Activated B cell treated with CpG ODN at 0.5 μM for 24 hours (primary cell): Measurements from ENCODE around the gene PTTG1IP. TPM values are rescaled to one million over a fixed set of nuclear protein-coding genes. Genes with fewer than 3 reads are reported as not detected.

Experiments used
- ATAC-seq: fragments of 200-7000 bp; cut with Tn5 transposase; one replicate; pipeline ENCODE4 v1.10.0; 2021; ENCODE audit warnings: low read depth, mild to moderate bottlenecking, moderate library complexity
- CTCF ChIA-PET: fragments of 350-600 bp; sonication (Branson Sonifier 250); formaldehyde crosslinking; loops from one replicate; lab custom pipeline; 2021; ENCODE audit warnings: antibody characterized with exemption; lab: Charles Lee
- POLR2A ChIA-PET: fragments of 350-600 bp; sonication (Branson Sonifier 250); formaldehyde crosslinking; loops from one replicate; lab custom pipeline; 2021; ENCODE audit warnings: antibody characterized with exemption; lab: Charles Lee
- DNase-seq: peaks from one replicate; pipeline ENCODE4 v3.0.0; 2022
- H3K27ac Mint-ChIP-seq: one replicate; pipeline ENCODE4 v1.8.0; 2020; ENCODE audit warnings: mixed read lengths
- H3K27me3 Mint-ChIP-seq: one replicate; pipeline ENCODE4 v1.8.0; 2021; ENCODE audit warnings: mixed read lengths
- H3K36me3 Mint-ChIP-seq: one replicate; pipeline ENCODE4 v1.8.0; 2021; ENCODE audit warnings: low read depth, mixed read lengths
- H3K4me1 Mint-ChIP-seq: one replicate; pipeline ENCODE4 v1.8.0; 2021; ENCODE audit warnings: mixed read lengths
- H3K4me3 Mint-ChIP-seq: one replicate; pipeline ENCODE4 v1.8.0; 2020; ENCODE audit warnings: mild to moderate bottlenecking, mixed read lengths
- H3K9me3 Mint-ChIP-seq: one replicate; pipeline ENCODE4 v1.8.0; 2020; ENCODE audit warnings: mixed read lengths
- intact Hi-C: fragments of 100-400 bp; cut with micrococcal nuclease; formaldehyde crosslinking; loops from one replicate; pipeline ENCODE4 v1.15.1; 2024
- total RNA-seq: library from RNA; stranded (reverse); gene quantifications from 2 replicates; pipeline ENCODE4 v1.2.3, GENCODE V29; 2022
- TF ChIP-seq, protein P1 (sequence below): fragments of 200-600 bp; IDR thresholded peaks from one replicate; pipeline ENCODE4 v1.8.0; 2022; ENCODE audit warnings: antibody characterized with exemption, mild to moderate bottlenecking

Gene PTTG1IP
- total RNA-seq, 1 donor from 2014 or later: 36.6 TPM

DNA sequence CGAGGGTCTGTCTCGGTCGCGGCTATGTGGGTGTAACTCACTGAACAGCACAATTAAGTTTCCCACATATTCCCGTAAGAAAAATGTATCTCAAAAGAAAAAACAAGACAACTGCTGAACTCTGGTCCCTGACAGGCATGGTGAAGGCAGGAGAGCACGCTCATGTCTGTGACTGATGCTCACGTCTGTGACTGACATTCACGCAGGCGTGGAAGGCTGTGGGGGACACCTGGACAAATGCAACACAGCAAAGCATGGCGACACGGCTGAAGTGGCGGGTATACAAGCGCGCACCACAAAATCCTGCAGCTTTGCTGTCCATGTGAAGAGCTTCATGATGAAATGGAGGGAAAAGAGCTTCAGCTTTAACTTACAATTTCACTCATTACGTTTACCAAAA lies 6.0 kb downstream of the PTTG1IP start:
- Mint-ChIP-seq H3K4me1 (peaks cover 72% of the 10 kb centered on the region), H3K27ac (no peak overlapping the region), H3K9me3 (no peaks in the 10 kb centered on the region), H3K36me3 (peaks cover 34% of the 10 kb centered on the region), H3K4me3 (no peak overlapping the region), H3K27me3 (no peaks in the 10 kb centered on the region)
- intact Hi-C loops: no loop called here
- DNase-seq: no peak
- TF ChIP-seq, protein P1, sequence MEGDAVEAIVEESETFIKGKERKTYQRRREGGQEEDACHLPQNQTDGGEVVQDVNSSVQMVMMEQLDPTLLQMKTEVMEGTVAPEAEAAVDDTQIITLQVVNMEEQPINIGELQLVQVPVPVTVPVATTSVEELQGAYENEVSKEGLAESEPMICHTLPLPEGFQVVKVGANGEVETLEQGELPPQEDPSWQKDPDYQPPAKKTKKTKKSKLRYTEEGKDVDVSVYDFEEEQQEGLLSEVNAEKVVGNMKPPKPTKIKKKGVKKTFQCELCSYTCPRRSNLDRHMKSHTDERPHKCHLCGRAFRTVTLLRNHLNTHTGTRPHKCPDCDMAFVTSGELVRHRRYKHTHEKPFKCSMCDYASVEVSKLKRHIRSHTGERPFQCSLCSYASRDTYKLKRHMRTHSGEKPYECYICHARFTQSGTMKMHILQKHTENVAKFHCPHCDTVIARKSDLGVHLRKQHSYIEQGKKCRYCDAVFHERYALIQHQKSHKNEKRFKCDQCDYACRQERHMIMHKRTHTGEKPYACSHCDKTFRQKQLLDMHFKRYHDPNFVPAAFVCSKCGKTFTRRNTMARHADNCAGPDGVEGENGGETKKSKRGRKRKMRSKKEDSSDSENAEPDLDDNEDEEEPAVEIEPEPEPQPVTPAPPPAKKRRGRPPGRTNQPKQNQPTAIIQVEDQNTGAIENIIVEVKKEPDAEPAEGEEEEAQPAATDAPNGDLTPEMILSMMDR: no peak
- ChIA-PET CTCF (interaction anchor here (1.0 kb wide), 1 partner anchor 65 kb away, joined by 3 read pairs; no protein-coding TSS in a partner anchor), POLR2A (no interaction called here)
- no peak for ATAC-seq

DNA sequence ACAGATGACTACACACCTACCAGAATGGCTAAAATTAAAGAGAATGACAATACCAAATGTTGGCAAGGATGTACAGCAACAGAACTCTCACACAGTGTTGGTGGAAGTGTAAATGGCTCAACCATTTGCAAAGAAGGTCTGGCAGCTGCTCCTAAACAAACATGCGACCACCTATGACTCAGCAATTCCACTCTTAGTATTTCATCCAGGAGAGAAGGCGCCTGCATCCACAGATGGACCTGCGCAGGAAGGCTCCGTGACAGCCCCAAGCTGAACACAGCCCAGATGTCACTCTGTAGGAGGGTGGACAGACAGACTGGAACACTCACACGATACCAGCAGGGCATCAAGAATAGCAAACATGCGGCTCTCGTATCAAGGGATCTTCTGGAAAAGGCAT lies 6.7 kb downstream of the PTTG1IP start:
- no peak overlapping the region for H3K4me3 Mint-ChIP-seq
- no peaks in the 10 kb centered on the region for H3K27me3 Mint-ChIP-seq
- ChIA-PET CTCF (interaction anchor here (1.0 kb wide), 1 partner anchor 65 kb away, joined by 3 read pairs; no protein-coding TSS in a partner anchor), POLR2A (no interaction called here)
- intact Hi-C loops: no loop called here
- ATAC-seq (no peak), DNase-seq (no peak)
- H3K36me3 Mint-ChIP-seq: peaks cover 36% of the 10 kb centered on the region
- H3K9me3 Mint-ChIP-seq: no peaks in the 10 kb centered on the region
- H3K4me1 Mint-ChIP-seq: peaks cover 66% of the 10 kb centered on the region
- TF ChIP-seq, protein P1: no peak
- H3K27ac Mint-ChIP-seq: no peak overlapping the region

DNA sequence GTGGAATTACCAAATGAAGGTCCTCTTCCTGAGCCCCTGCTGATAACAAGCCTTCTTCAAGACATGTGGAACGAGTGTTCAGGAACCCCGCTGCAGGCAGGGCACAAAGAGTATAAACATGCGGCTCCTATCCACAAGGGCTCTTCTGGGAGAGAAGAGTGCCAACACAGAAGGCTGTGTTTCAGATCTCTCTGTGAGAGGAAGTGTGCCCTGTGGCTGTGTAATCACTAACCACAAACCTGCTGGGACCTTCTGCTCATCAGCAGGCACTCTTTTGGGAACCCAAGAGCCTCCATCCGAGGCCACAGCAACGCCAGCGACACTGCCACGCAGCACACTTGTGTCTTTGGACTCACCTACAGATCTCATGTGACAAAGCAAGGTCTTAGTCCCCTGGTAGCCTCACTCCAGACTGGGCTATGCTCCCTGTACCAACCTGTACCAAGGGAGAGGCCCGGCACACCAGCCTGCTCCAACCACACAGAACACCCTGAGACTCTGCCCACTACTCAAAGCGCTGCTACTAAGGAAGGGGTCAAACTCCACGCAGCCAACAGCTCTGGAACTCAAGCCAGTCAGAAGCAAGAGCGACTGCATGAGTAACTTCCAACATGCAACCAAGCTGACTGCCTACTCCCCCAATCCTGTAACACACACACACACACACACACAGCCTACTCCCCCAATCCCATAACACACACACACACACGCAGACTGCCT lies 7.8 kb downstream of the PTTG1IP start:
- CTCF ChIA-PET: no interaction called here
- H3K36me3 Mint-ChIP-seq: peaks cover 47% of the 10 kb centered on the region
- H3K27me3 Mint-ChIP-seq: no peaks in the 10 kb centered on the region
- POLR2A ChIA-PET: interaction anchor here (1.0 to 1.5 kb wide), 3 partner anchors 8 to 64 kb away, joined by 3 to 6 read pairs (median 5); partner anchors contain the start of genes PTTG1IP and UBE2G2
- H3K4me3 Mint-ChIP-seq: peak overlapping the region; percentile 73
- ATAC-seq (peak; percentile 96), DNase-seq (peak; percentile 54)
- peak overlapping the region; percentile 81 for H3K27ac Mint-ChIP-seq
- H3K4me1 Mint-ChIP-seq: peaks cover 58% of the 10 kb centered on the region
- no peaks in the 10 kb centered on the region for H3K9me3 Mint-ChIP-seq
- TF ChIP-seq, protein P1: no peak
- intact Hi-C loops: loop anchor here (1.0 to 2.0 kb wide), 6 partner anchors 8 to 67 kb away; partner anchors contain the start of genes PTTG1IP and SUMO3

DNA sequence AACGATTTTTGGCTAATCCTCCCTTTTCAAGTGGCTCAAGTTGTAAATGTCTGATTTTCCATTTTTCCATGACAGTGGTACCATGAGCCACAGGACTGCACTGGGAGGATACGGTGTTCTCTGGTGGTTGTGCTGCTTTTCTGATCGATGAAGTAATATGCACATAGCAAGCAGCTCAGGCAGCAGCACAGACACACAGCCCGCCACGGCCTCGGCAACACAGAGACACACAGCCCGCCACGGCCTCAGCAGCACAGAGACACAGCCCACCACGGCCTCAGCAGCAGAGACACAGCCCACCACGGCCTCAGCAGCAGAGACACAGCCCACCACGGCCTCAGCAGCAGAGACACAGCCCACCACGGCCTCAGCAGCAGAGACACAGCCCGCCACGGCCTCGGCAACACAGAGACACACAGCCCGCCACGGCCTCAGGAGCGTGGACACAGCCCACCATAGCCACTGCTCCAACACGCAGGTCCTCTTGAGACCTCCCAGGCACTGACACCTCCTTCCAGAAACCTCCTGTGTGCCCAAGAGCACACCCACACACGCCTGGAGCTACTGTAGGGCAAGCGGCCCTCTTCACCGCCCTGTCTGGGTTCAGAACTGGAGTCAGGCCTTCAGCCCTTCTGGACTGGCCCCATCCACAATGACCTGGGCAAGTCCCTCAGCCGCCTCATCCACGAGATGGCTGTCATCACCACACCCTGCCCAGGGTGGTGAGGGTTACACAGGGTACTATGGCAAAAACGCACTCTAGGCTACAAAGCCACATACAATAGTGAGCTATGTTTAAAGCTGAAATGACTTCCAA lies 10.4 kb downstream of the PTTG1IP start:
- POLR2A ChIA-PET: interaction anchor here (0.6 kb wide), 1 partner anchor 620 kb away, joined by 3 read pairs; no protein-coding TSS in a partner anchor
- TF ChIP-seq, protein P1: no peak
- DNase-seq (no peak), ATAC-seq (no peak)
- H3K27ac Mint-ChIP-seq: no peak overlapping the region
- no peaks in the 10 kb centered on the region for H3K27me3 Mint-ChIP-seq
- no peak overlapping the region for H3K4me3 Mint-ChIP-seq
- CTCF ChIA-PET: no interaction called here
- no peaks in the 10 kb centered on the region for H3K9me3 Mint-ChIP-seq
- peaks cover 68% of the 10 kb centered on the region for H3K36me3 Mint-ChIP-seq
- H3K4me1 Mint-ChIP-seq: peaks cover 42% of the 10 kb centered on the region
- intact Hi-C loops: no loop called here

DNA sequence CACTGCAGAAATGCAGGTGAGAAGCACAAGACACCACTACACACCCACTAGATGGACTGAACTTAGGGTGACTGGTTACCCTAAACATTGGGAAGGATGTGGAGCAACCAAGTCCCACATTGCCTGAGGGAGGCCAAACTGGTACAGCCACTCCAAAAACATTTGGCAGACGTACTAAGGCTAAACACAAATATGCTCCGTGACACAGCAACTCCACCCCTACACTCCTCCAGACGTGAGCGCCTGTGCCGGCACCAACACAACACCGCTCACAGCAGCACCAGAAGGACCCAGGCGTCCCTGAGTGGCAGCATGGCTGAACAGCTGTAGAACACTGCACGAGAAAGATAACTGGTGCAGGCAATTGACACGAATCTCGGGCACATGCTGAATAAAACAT lies 14.7 kb downstream of the PTTG1IP start:
- Mint-ChIP-seq H3K4me3 (no peak overlapping the region), H3K9me3 (no peaks in the 10 kb centered on the region), H3K27ac (no peak overlapping the region), H3K27me3 (no peaks in the 10 kb centered on the region), H3K36me3 (peaks cover 82% of the 10 kb centered on the region), H3K4me1 (peaks cover 13% of the 10 kb centered on the region)
- TF ChIP-seq, protein P1: no peak
- DNase-seq (no peak), ATAC-seq (no peak)
- intact Hi-C loops: no loop called here
- POLR2A ChIA-PET: no interaction called here
- CTCF ChIA-PET: no interaction called here
